ENCODE data around the gene GRM4.

Gene GRM4

GRCh38 chr6:34075906-34076305 lies 70.0 kb downstream of the GRM4 start:
- no peaks in the 10 kb centered on the region for H3K27me3 ChIP-seq (ENCODE audit: low read length)
- no peak overlapping the region for H3K27ac ChIP-seq (ENCODE audit: low read depth, low read length)
- no peaks in the 10 kb centered on the region for H3K9me2 ChIP-seq (replicated peaks; ENCODE audit: insufficient read depth, low read length)
- H3K79me2 ChIP-seq (ENCODE audit: insufficient read depth, low read length), result no peaks in the 10 kb centered on the region
- no peak overlapping the region for H3K9ac ChIP-seq (ENCODE audit: low read length)
- no peaks in the 10 kb centered on the region for H4K20me1 ChIP-seq (ENCODE audit: low read depth, low read length)
- no peak overlapping the region for H3K4me3 ChIP-seq (ENCODE audit: insufficient read depth, low read length, poor library complexity, severe bottlenecking)
- no peak overlapping the region for H2AFZ ChIP-seq (ENCODE audit: low read depth, low read length, severe bottlenecking)
- no peaks in the 10 kb centered on the region for H3K36me3 ChIP-seq (ENCODE audit: low read length)
- peaks cover 18% of the 10 kb centered on the region; the same call in 1 of the 2 replicates for H3K9me3 ChIP-seq (ENCODE audit: insufficient read depth, low read length)
- no peak for TF ChIP-seq CTCF (IDR thresholded peaks at IDR 0.05; ENCODE audit: insufficient read depth, low read length, poor library complexity, severe bottlenecking)
- no peak for TF ChIP-seq EZH2phosphoT487 (conservative IDR thresholded peaks at IDR 0.05; ENCODE audit: low read length)
- H3K4me2 ChIP-seq (ENCODE audit: low read depth, low read length, poor library complexity, severe bottlenecking), result no peak overlapping the region
- no peaks in the 10 kb centered on the region for H3F3A ChIP-seq (ENCODE audit: insufficient read depth)

GRCh38 chr6:34074064-34074742 lies 71.7 kb downstream of the GRM4 start:
- no peaks in the 10 kb centered on the region for H3K9me2 ChIP-seq (replicated peaks; ENCODE audit: insufficient read depth, low read length)
- no peak overlapping the region for H3K4me2 ChIP-seq (ENCODE audit: low read depth, low read length, poor library complexity, severe bottlenecking)
- H3K27me3 ChIP-seq (ENCODE audit: low read length), result no peaks in the 10 kb centered on the region
- H2AFZ ChIP-seq (ENCODE audit: low read depth, low read length, severe bottlenecking), result no peak overlapping the region
- no peaks in the 10 kb centered on the region for H3K79me2 ChIP-seq (ENCODE audit: insufficient read depth, low read length)
- H3K27ac ChIP-seq (ENCODE audit: low read depth, low read length), result no peak overlapping the region
- H3K9me3 ChIP-seq (ENCODE audit: insufficient read depth, low read length), result peaks cover 18% of the 10 kb centered on the region; the same call in 1 of the 2 replicates
- no peaks in the 10 kb centered on the region for H4K20me1 ChIP-seq (ENCODE audit: low read depth, low read length)
- H3K4me3 ChIP-seq (ENCODE audit: insufficient read depth, low read length, poor library complexity, severe bottlenecking), result no peak overlapping the region
- no peaks in the 10 kb centered on the region for H3F3A ChIP-seq (ENCODE audit: insufficient read depth)
- TF ChIP-seq CTCF (IDR thresholded peaks at IDR 0.05; ENCODE audit: insufficient read depth, low read length, poor library complexity, severe bottlenecking) (no peak), EZH2phosphoT487 (conservative IDR thresholded peaks at IDR 0.05; ENCODE audit: low read length) (no peak)
- no peaks in the 10 kb centered on the region for H3K36me3 ChIP-seq (ENCODE audit: low read length)
- H3K9ac ChIP-seq (ENCODE audit: low read length), result no peak overlapping the region

GRCh38 chr6:34073540-34073939 lies 72.3 kb downstream of the GRM4 start:
- Histone ChIP-seq H3K9ac (ENCODE audit: low read length) (no peak overlapping the region), H3K9me2 (replicated peaks; ENCODE audit: insufficient read depth, low read length) (no peaks in the 10 kb centered on the region), H3K4me2 (ENCODE audit: low read depth, low read length, poor library complexity, severe bottlenecking) (no peak overlapping the region), H3K27me3 (ENCODE audit: low read length) (no peaks in the 10 kb centered on the region), H3K36me3 (ENCODE audit: low read length) (no peaks in the 10 kb centered on the region), H3K9me3 (ENCODE audit: insufficient read depth, low read length) (peaks cover 18% of the 10 kb centered on the region; the same call in 1 of the 2 replicates), H3K79me2 (ENCODE audit: insufficient read depth, low read length) (no peaks in the 10 kb centered on the region), H2AFZ (ENCODE audit: low read depth, low read length, severe bottlenecking) (no peak overlapping the region), H3F3A (ENCODE audit: insufficient read depth) (no peaks in the 10 kb centered on the region), H4K20me1 (ENCODE audit: low read depth, low read length) (no peaks in the 10 kb centered on the region), H3K27ac (ENCODE audit: low read depth, low read length) (no peak overlapping the region), H3K4me3 (ENCODE audit: insufficient read depth, low read length, poor library complexity, severe bottlenecking) (no peak overlapping the region)
- TF ChIP-seq EZH2phosphoT487 (conservative IDR thresholded peaks at IDR 0.05; ENCODE audit: low read length) (no peak), CTCF (IDR thresholded peaks at IDR 0.05; ENCODE audit: insufficient read depth, low read length, poor library complexity, severe bottlenecking) (no peak)

Measured in SU-DHL-6 (cell line).